GM12891 (cell line): ENCODE data around the gene DRD4.

ENCODE experiments used
- POLR2A ChIP-seq: IDR thresholded peaks from 2 replicates; pipeline ENCODE4 v1.6.1; 2011; ENCODE audit warnings: low read depth, low read length, control low read depth
- POLR2AphosphoS5 ChIP-seq: IDR thresholded peaks from 2 replicates; pipeline ENCODE4 v1.6.1; 2011; ENCODE audit warnings: low read depth, low read length, control low read depth
- POU2F2 ChIP-seq: IDR thresholded peaks from 2 replicates; pipeline ENCODE4 v1.6.1; 2011; ENCODE audit warnings: low read depth, mild to moderate bottlenecking, control low read depth, low read length, moderate library complexity
- SPI1 ChIP-seq: IDR thresholded peaks from 2 replicates; pipeline ENCODE4 v1.6.1; 2011; ENCODE audit warnings: low read depth, low read length, control low read depth
- TAF1 ChIP-seq: IDR thresholded peaks from 2 replicates; pipeline ENCODE4 v1.6.1; 2011; ENCODE audit warnings: low read depth, low read length, control low read depth

- no peak for TF ChIP-seq POLR2A
- no peak for TF ChIP-seq SPI1
- TF ChIP-seq POLR2AphosphoS5 = no peak
- TF ChIP-seq TAF1 = no peak
- TF ChIP-seq POU2F2 = no peak
Observed at GRCh38 chr11:643849-644738, 7.0 kb downstream of the DRD4 start.
